SH-SY5Y (cell line): ENCODE data around the gene DCTN1.

ENCODE experiments used
- GATA2 ChIP-seq: IDR thresholded peaks from 2 replicates; pipeline ENCODE4 v1.6.1; 2011; ENCODE audit warnings: mild to moderate bottlenecking, low read depth, low read length
- GATA3 ChIP-seq: IDR thresholded peaks from 2 replicates; pipeline ENCODE4 v1.6.1; 2011; ENCODE audit warnings: low read depth, mild to moderate bottlenecking, low read length, moderate library complexity

- TF ChIP-seq GATA2 (no peak), GATA3 (no peak)
Observed at GRCh38 chr2:74378007-74378406, 2.1 kb downstream of the DCTN1 start.
